Measurements from ENCODE around the gene APLF.
"Not testable (repeated sequence)": the region's sequence is repeated elsewhere in the genome, so short reads cannot be mapped to it uniquely, and the experiment has no call there.

GRCh38 chr2:68527343-68528081 is 60.1 kb downstream of the APLF start:
- not testable (repeated sequence) for TF ChIP-seq CTCF (IDR thresholded peaks at IDR 0.05; ENCODE audit: insufficient read depth, low read depth, low read length); EZH2 (IDR thresholded peaks at IDR 0.05; ENCODE audit: insufficient read depth, low read length)
